Heart left ventricle (tissue), 13 donors: ENCODE results near the gene MEST.
"Not testable (repeated sequence)": the region's sequence is repeated elsewhere in the genome, so short reads cannot be mapped to it uniquely, and the experiment has no call there.

Experiments used
- CTCF ChIP-seq, 12 donors: fragments of 200-600 bp; sonication (generic) in 4 of 12; IDR thresholded peaks; one replicate each; pipeline versions ENCODE4 v1.5.0 to v1.8.0; 2018 to 2022; ENCODE audit warnings: antibody characterized with exemption in 12 of 12, mild to moderate bottlenecking in 5 of 12
- POLR2A ChIP-seq, 2 donors: fragments of 450-650 bp; IDR thresholded peaks; one replicate each; pipeline ENCODE4 v1.6.1; 2017; ENCODE audit warnings: antibody characterized with exemption in 2 of 2, mild to moderate bottlenecking in 2 of 2, moderate library complexity in 2 of 2
- donor health status: ischemic (EF 13 %, LVEDD 7.1; RV severe dilation, severe dysfunction).
- donor health status: DM: no; HTN: yes; CAD: no.
- donor health status: DM: no; HTN: no; CAD: no.
- donor health status: ischemic (EF 25% LVEDD 6.9; RV normal size, moderate dysfunction).
- donor health status: ischemic (EF 25% LVEDD 5.7; RV mildly dilated, moderate dysfunction).
- donor health status: ischemic (EF 35%, LVEDD 5.7; RV mildly dilated, moderate dysfunction).
- donor health status: nonischemic (EF 11% LVEDD 7.7; RV severe dilation, severe dysfunction).
- donor health status: DM: yes; HTN: yes; CAD: no.
- donor health status: PGD.
- donor health status: ischemic (EF 29% LVEDD 5.4; RV normal size, mild dysfunction).
- donor health status: nonischemic (EF 23%, LVEDD 6.1; RV moderate dilation, normal function).

DNA sequence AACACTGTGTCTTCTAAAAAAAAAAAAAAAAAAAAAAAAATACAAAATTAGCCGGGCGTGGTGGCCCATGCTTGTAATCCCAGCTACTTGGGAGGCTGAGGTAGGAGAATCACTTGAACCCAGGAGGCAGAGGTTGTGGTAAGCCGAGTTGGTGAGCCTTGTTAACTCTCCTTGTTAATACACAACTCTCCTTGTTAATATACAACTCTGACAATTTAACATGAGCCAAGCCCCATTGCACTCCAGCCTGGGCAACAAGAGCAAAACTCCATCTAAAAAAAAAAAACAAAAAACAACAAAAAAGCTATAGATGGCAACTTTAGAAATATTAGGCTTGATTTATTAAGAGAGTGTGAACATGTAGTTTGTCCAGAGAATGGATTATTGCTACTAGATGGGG lies 20.2 kb downstream of the MEST start:
- TF ChIP-seq CTCF, POLR2A (IDR thresholded peaks at IDR 0.05): not testable (repeated sequence)
